Omental fat pad (tissue), 4 donors: ENCODE results near the gene BAZ2B. TPM values are rescaled to one million over a fixed set of nuclear protein-coding genes. Genes with fewer than 3 reads are reported as not detected.

Source experiments
- ATAC-seq: fragments of 150-250 bp; one replicate; pipeline ENCODE4 v1.9.1; 2016; ENCODE audit warnings: mild to moderate bottlenecking, moderate library complexity; ENCODE audit not compliant: low FRiP score
- DNase-seq: peaks from one replicate; pipeline ENCODE4 v3.0.0-alpha.2; 2019; ENCODE audit warnings: low spot score
- total RNA-seq, 4 donors: library from RNA; depleted of rRNA; stranded (reverse); fragments of >200 nt; gene quantifications; one replicate each; pipeline ENCODE4 v1.1.0, GENCODE V29; 2016
- TF ChIP-seq, protein P1 (sequence below), 3 donors: fragments of 450-650 bp; IDR thresholded peaks; one replicate each; pipeline ENCODE4 v1.5.1; 2016 to 2017; ENCODE audit warnings: antibody characterized with exemption in 3 of 3, mild to moderate bottlenecking in 3 of 3, moderate library complexity in 2 of 3

The BAZ2B gene
- total RNA-seq, 4 donors from 2014 or later = 47.3 to 147 (median 88.9) TPM

GRCh38 chr2:159561786-159562185 lies 54.6 kb downstream of the BAZ2B start:
- DNase-seq = no peak
- no peak for ATAC-seq
- TF ChIP-seq, protein P1, sequence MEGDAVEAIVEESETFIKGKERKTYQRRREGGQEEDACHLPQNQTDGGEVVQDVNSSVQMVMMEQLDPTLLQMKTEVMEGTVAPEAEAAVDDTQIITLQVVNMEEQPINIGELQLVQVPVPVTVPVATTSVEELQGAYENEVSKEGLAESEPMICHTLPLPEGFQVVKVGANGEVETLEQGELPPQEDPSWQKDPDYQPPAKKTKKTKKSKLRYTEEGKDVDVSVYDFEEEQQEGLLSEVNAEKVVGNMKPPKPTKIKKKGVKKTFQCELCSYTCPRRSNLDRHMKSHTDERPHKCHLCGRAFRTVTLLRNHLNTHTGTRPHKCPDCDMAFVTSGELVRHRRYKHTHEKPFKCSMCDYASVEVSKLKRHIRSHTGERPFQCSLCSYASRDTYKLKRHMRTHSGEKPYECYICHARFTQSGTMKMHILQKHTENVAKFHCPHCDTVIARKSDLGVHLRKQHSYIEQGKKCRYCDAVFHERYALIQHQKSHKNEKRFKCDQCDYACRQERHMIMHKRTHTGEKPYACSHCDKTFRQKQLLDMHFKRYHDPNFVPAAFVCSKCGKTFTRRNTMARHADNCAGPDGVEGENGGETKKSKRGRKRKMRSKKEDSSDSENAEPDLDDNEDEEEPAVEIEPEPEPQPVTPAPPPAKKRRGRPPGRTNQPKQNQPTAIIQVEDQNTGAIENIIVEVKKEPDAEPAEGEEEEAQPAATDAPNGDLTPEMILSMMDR (IDR thresholded peaks at IDR 0.05) = no peak

DNA sequence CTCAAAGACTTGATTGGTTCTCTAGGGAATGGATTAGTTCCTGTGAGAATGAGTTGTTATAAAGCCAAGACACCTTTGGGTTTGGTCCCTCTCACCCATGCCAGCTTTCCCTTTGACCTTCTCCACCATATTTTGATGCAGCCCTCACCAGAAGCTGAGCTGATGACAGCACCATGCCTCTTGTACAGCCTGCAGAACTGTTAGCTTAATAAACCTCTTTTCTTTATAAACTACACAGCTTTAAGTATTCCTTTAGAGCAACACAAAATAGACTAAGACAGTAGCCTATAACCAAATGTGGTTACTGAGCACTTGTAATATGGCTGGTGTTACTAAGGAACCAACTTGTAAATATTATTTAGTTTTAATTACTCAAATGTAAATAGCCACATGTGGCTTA lies 55.1 kb downstream of the BAZ2B start:
- TF ChIP-seq, protein P1 (IDR thresholded peaks at IDR 0.05) = no peak
- DNase-seq (no peak), ATAC-seq (no peak)

- no peak for ATAC-seq
- TF ChIP-seq, protein P1 (IDR thresholded peaks at IDR 0.05) = no peak
Measured at GRCh38 chr2:159559034-159559433, 57.3 kb downstream of the BAZ2B start.

DNA sequence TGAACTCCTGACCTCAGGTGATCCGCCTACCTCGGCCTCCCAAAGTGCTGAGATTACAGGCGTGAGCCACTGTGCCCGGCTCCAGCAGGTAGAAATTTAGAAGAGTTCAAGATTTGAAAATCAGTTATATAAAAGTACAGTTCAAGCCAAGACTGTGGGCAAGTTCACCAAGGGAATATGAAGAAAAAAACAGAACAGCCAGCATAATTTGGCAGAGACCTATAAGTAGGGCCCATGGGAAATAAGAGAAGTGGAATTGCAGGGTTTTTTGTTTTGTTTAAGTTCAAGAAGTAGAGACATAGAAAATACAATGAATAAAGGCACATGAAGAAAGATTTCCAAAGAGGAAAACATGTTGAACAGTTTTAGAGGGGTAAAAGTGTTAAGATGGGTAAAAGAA lies 57.9 kb downstream of the BAZ2B start:
- ATAC-seq (no peak), DNase-seq (no peak)
- TF ChIP-seq, protein P1 (IDR thresholded peaks at IDR 0.05) = no peak

More at GRCh38 chr2:159559034-159559433, 57.3 kb downstream of the BAZ2B start:
- no peak for DNase-seq

DNA sequence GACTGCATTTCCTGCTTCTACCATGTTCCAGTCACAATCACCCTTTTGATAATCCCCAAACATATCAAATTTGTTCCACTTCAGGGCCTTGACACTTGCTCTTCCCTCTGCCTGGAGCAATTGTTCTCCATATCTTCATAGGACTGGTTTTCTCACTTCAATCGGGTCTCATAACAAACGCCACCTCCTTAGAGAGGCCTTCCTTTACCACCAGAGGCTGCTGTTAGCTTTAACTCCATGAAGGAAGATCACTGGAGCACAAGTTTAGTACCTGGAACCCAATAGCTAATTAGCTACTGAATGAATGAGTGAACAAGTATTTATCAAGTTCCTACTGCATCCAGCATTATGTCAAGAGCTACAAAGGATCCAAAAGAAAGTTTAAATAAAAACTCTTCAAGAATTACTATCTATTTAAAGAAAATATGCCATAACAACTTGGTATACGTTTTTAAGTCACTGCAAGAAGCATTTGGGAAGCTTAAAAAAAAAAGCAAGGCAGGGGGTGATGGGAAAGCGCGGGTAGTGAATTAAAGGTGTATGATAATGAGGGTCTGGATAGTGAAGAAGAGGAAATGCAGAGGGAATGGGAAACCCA lies 58.8 kb downstream of the BAZ2B start:
- TF ChIP-seq, protein P1 (IDR thresholded peaks at IDR 0.05) = no peak
- DNase-seq = no peak
- ATAC-seq = no peak

DNA sequence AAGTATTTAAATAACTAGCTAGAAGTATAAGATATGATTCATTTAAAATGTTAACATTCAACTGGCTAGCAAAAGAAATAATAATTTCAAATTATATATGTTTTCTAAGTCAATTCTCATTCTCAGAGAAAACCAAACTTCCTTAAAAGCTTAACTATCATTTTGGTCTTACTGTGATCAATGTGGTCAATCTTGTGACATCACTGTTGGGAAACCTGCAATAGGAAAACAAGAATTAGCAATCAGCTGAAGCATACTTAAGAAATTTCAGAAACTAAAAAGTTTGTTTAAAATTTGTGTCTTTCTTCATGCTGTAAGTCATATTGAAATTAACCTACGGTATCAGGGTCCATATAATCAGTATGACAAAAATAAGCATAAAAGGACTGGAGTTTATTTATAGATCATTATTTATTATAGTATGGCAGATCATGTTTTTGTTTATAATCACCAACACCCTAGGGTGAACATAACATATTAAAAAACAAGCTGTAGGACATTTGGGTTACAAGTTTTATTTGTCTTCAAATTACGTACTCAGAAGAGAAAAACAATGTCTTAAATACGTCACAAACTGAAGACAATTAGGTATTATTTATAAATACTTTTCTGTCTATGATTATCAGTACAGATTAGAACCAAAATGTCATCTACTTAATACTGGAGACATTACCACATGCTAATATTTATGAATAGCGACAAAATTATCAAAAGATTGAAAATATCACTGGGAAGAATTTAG lies 60.5 kb downstream of the BAZ2B start:
- DNase-seq (no peak), ATAC-seq (no peak)
- TF ChIP-seq, protein P1 (IDR thresholded peaks at IDR 0.05) = no peak

GRCh38 chr2:159553727-159554126 lies 62.6 kb downstream of the BAZ2B start:
- TF ChIP-seq, protein P1 (IDR thresholded peaks at IDR 0.05) = no peak
- no peak for DNase-seq
- ATAC-seq = no peak
